HG03378 (cell line): ENCODE measurements around the gene TTC33.

Experiments used
- ATAC-seq: cut with Tn5 transposase; IDR thresholded peaks from one replicate; pipeline ENCODE4 v1.9.1; 2021; ENCODE audit warnings: mild to moderate bottlenecking, moderate library complexity; ENCODE audit not compliant: unreplicated experiment

TTC33 gene

GRCh38 chr5:40486437-40487275, 269.1 kb downstream of the TTC33 start:
- ATAC-seq = peak; percentile 51

DNA sequence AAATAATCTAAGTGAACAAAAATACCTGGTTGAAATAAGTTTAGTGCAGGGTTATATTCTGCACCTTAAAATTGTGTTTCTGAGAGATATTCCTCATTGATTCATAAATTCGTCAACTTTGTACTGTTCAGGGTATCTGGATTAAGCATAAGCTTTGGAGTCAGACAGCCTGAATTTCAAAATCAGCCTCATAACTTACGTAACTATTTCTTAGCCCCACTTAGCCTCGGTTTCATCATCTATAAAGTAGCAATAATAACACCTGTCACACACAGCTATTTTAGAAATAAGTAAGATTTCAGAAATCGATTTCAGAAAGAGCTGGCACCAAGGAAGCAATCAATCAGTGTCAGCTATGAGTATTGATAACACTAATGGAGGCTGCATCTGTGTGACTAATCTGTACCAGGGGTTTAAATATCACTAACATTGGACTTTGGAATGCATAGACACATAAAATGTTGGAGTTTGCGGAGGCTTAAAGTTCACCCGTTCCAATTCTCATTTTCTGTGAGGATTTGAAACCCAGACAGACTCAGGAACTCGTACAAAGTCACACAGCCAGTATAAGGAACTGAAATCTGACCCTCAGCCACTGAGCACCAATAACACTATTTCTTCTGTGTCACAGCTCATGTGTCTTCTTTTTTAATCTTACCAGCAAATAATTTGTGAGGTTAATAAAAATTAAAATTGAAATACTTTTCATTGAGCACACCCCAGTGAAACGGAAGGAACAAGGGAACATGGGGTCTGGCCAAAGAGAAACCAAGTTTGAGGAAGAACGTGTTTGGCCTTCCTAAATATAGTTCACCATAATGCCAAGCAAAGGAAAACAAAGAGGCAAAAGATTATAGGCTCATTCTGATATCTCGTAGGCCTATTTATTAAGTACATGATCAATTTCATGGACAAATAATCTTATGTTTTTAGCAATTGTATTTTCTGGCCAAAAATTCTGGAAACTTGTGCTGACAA, 270.5 kb downstream of the TTC33 start:
- ATAC-seq = peak; percentile 52

DNA sequence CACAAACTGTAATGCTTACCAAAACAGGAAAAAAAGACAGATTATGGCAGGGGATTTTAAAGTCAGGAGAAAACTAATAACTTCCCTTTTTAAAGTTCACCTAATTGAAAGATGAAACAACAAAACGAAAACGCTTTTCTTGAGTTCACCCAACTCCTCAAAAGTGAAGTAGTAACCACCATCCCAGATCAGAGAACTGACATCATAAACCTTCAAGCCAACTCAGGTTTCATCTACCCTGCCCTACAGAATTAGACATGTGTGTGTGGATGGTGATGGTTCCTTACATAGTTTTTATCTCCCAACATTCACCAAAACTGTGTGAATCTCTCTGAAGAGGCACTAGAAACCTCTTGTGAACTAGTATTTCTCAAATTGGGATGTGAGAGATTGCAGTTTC, 271.3 kb downstream of the TTC33 start:
- peak; percentile 38 for ATAC-seq

- no peak for ATAC-seq
These were observed 272.4 kb downstream of the TTC33 start for GRCh38 chr5:40483316-40483715.

DNA sequence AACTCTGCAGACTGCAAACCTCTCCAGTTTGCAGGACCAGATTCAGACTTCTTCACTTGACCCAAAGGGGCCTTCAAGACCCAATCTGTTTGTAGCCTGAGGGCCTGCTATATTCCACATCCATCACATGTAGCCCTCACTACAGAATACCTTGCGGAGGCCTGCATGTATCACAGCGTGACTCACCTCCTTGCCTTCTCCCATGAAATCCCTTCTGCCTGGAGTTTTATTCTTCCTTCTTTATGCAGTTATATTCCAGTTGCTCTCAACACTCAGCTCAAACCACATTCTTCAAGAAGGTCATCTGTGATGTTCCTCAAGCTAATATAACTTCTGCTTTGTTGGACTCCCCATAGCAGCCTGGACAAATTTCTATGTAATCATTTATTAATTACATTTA, 274.5 kb downstream of the TTC33 start:
- no peak for ATAC-seq

- peak; percentile 74 for ATAC-seq
These were observed 275.4 kb downstream of the TTC33 start for GRCh38 chr5:40480392-40480791.

DNA sequence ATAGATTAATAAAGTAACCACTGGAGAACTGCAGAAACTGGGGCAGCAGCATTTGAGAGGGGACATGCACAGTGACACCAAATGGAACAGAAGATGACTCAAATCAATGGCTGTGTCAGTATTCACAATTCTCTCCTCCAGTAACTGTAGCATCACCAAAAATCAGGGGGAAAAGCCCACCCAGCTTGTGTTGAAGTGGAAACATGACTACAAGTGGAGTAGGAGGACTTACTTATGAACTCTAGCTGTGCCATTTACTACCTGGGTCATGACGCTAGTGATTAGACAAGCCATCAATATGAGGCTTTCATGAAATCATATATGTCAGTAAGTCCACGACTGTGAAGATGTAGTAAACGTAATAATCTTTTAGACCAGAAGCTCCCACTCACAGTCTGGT, 275.8 kb downstream of the TTC33 start:
- no peak for ATAC-seq

DNA sequence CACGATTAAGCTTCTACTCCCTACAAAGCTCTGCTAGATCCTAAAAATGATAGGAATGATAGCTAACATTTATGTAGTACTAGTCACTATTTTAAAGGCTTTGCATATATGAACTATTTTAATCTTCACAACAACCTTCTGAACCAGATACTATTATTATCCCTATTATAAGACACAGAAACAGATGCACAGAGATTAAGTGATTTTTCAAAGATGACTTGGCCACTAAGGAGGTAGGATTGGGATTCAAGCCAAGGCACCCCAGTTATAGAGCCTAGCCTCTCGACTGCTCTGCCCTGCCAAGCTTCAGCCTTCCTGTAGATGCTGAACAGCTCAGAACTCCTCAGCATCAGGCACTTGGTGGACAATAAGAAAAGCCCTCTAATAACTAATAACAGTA, 277.0 kb downstream of the TTC33 start:
- ATAC-seq = no peak

- no peak for ATAC-seq
These were observed 277.8 kb downstream of the TTC33 start for GRCh38 chr5:40477856-40478546.

GRCh38 chr5:40475561-40475960, 280.2 kb downstream of the TTC33 start:
- ATAC-seq = no peak

DNA sequence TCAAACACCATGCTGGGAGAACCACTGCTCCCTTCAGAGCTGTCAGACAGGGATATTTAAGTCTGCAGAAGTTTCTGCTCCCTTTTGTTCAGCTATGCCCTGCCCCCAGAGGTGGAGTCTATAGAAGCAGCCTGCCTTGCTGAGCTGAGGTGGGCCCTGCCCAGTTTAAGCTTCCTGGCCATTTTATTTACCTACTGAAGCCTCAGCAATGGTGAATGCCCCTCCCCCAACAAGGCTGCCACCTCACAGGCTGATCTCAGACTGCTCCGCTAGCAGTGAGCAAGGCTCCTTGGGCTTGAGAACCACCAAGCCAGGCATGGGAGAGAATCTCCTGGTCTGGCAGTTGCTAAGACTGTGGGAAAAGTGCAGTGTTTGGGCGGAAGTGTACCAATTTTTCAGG, 281.5 kb downstream of the TTC33 start:
- no peak for ATAC-seq

DNA sequence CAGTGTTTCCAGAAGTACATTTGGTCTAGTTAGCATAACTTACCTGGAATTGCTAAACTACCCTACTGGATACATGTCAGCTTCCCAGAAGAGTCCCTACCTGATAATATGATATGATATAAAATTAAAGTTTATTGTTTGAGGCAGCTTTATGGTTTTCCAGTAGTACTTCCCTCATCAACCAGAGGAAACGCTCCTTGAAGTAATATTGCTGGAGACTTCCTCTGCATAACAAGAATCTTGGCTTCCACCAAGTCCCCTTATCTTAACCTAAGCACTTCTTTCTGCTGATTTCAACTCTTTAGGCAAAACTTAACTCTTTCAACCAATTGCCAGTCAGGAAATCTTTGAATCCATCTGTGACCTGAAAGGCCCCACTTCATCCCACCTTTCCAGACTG, 290.3 kb downstream of the TTC33 start:
- ATAC-seq = no peak

- no peak for ATAC-seq
These were observed 291.2 kb downstream of the TTC33 start for GRCh38 chr5:40464511-40464910.
